OCI-M2 (cell line): Measurements from ENCODE around the gene TAF7L.

Experiments
- DNase-seq: peaks from one replicate; lab custom pipeline; 2025; ENCODE audit not compliant: unreplicated experiment; lab: John Stamatoyannopoulos, UW

Gene TAF7L

DNA sequence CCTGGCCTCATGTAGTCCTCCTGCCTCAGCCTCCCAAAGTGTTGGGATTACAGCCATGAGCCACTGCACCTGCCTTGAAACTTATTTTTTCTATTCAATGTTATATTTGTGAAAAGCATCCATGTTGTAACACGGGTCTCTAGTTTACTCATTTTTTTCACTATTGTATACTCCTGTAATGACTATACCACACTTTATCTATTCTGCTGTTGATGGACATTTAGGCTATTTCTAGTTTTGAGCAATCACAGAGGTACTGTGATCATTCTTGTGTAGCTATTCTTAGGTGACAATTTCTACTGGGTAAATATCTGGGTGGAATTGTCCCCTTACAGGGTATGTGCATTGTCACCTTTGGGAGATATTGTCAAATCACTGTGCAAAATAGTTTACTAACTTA is 67.9 kb downstream of the TAF7L start:
- no peak for DNase-seq

DNA sequence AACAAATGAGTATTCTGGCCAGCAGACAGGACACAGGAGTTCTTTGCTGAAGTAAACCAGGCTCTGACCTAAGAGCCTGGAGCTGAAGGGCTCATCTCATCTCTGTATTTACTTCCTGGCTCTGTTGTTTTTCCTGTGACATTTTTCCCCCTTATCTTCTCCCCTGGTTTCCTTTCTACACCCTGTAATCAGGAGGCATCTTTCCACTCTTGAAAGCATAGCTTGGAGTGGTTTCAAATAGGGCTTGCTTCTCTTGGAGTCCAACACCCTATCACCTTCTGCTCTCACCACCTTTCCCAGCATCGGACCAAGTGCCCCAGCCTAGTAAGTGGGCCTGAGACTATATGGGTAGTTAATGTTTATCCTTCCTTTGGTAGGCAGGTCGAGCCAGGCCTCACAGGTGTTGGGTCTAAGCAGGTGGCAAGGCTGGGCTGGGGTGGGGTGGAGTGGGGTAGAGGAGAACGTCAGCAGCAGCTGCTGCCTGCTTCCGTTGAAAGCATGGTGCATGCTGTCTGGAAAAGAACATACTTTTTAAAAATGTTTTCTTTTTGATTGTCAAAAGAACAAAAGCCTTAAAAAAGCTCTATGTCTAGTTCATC is 70.4 kb downstream of the TAF7L start:
- no peak for DNase-seq

DNA sequence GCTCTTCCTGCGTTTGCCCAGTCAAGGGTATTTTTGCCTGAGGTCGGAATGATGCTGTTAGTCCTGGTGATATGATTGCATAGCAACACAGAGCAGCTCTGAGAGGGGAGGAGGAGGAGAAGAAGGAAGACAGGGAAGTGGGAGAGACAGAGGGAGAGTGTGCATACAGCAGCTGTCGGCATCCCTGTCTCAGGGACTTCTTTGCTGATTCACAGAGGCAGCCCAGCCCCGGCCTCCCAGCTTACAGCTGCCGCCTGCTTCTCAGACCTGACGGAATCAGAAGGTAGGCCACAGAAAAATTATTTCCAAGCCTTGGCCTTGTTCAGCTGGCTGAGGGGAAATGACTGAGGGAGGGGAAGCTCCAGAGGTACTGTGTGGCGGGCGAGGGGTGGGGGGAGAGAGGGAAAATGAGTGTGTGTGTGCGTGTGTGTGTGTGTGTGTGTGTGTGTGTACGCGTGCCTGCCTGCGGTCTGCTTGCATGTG is 71.2 kb downstream of the TAF7L start:
- no peak for DNase-seq

DNA sequence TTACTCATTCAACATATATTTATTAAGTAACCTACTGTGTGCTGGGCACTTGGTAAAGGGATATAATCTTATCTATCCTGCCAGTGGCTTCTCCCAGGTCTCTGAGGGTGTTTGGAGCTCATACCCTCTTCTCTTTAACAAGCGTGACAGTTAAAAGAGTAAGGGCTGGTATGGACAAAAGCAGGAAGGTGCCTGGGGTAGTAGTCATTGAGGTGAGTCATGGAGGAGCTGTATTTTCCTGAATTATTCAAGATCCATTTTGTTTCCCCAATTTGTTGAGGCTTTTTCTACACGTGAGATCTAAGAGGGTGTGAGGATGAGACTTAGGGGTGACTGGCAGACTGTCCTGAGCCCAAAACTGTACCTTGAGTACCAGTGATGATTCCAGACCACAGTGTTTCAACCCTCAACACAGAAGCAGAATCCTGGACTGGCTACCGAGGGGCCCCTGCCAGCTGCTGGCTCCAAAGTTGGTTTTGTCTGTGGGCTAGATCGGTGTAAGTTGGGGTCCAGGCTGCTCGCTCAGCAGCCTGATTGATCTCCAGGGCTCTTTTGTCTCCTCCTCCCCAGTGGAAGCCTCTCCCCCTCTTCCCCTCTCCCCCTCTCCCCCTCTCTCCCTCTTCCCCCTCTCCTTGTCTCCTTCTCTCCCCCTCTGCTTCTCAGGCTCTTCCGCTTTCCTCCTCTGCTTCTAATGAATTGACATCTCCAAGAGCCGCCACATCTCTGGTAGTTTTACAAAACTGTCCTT is 71.8 kb downstream of the TAF7L start, which contains the start of gene DRP2:
DRP2 (plus strand) TSS at position 671 of the 748 bp plus-strand sequence. CDS start 11,862 bp downstream, outside the sequence.
- no peak for DNase-seq
